ENCODE data around the gene CDK11A.
"Not testable (repeated sequence)": the region's sequence is repeated elsewhere in the genome, so short reads cannot be mapped to it uniquely, and the experiment has no call there.

Gene CDK11A

GRCh38 chr1:1662392-1662791 is 61.8 kb downstream of the CDK11A start:
- not testable (repeated sequence) for H3K4me3 ChIP-seq (ENCODE audit: low read depth in 1 of 2, low read length in 2 of 2); H3K9ac ChIP-seq (ENCODE audit: low read depth in 1 of 2, low read length in 2 of 2); H3K27ac ChIP-seq (ENCODE audit: low read depth, low read length); H3K9me3 ChIP-seq (ENCODE audit: control insufficient read depth in 1 of 2, low read length in 2 of 2); H3K27me3 ChIP-seq (ENCODE audit: control insufficient read depth in 1 of 2, insufficient read depth in 2 of 2, low read length in 2 of 2); H3K4me1 ChIP-seq (ENCODE audit: control insufficient read depth in 1 of 2, insufficient read depth in 2 of 2, low read length in 2 of 2)
- peaks cover 7 to 16% of the 10 kb centered on the region in 2 donors for H3K36me3 ChIP-seq (ENCODE audit: control insufficient read depth in 1 of 2, insufficient read depth in 2 of 2, low read length in 2 of 2)

DNA sequence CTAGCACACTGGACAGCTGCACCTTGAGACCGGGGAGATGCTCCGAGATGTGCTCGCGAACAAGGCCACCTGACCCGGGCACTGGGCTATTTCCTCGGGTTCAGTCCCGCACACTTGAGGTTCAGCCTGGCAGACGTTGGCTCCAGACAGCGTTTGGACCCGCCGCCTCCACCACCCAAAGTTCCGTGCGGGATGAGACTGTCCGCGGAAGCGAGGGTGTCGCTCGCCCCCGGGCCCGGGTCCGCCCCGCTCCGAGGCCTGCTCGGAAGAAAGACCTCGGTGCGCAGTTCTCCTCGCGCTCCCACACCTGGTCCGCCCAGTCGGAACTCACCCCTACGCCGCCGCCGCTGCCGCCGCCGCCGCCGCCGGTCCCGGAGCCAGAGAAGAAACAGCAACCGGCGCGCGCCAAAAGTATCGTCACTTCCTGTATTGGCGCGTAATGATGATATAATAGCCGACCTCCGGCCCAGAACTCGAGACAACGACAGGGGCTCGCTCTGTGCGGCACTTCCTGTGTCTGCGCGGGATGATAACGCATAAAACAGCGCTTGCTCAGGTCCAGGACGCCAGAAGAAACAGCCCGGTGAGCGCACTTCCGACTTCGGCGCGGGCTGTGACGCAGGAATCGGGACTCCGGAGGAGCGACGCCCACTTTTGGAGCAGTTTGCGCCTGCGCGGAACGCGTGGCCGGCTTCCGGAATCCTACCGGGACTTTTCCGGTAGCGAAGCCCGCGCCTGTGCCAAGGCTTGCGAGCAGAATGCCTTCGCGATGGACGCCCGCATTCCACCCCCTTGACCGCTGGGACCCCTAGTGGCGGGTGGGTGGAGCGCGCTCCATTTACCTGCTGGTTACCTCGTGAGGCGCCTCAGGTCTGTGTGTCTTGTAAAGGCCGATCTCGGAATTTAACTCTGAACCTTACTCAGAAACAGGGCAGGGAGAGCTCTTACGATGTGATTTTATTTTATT is 65.3 kb downstream of the CDK11A start, which contains the start of gene CDK11B:
TSS of gene CDK11B (minus strand) at position 422 of the 967 bp plus-strand sequence. CDS start 1,519 bp downstream, outside the sequence.
- not testable (repeated sequence) for H3K27me3 ChIP-seq (ENCODE audit: control insufficient read depth in 1 of 2, insufficient read depth in 2 of 2, low read length in 2 of 2); H3K4me1 ChIP-seq (ENCODE audit: control insufficient read depth in 1 of 2, insufficient read depth in 2 of 2, low read length in 2 of 2); H3K9me3 ChIP-seq (ENCODE audit: control insufficient read depth in 1 of 2, low read length in 2 of 2)
- Histone ChIP-seq H3K4me3 (ENCODE audit: low read depth in 1 of 2, low read length in 2 of 2) (peak within 1 kb of the TSS; percentile 72 to 76), H3K9ac (ENCODE audit: low read depth in 1 of 2, low read length in 2 of 2) (peak within 1 kb of the TSS; percentile 68 to 74), H3K27ac (ENCODE audit: low read depth, low read length) (peak within 1 kb of the TSS; percentile 100), H3K36me3 (ENCODE audit: control insufficient read depth in 1 of 2, insufficient read depth in 2 of 2, low read length in 2 of 2) (peaks cover 5 to 26% of the 10 kb centered on the region in 2 donors)
